Stomach (tissue), 9 donors: ENCODE data around the gene OSMR. TPM values are rescaled to one million over a fixed set of nuclear protein-coding genes. Genes with fewer than 3 reads are reported as not detected.

Source experiments
- DNase-seq, 2 donors: peaks; one replicate each; pipeline versions ENCODE4 v3.0.0 to v3.0.0-alpha.2; 2013 to 2019
- H3K27ac ChIP-seq, 5 donors: fragments of 200-600 bp in 4 of 5; sonication (generic) in 4 of 5; one replicate each; pipeline ENCODE4 v1.5.1; 2013 to 2019; ENCODE audit warnings: mild to moderate bottlenecking in 1 of 5, moderate library complexity in 1 of 5
- H3K27me3 ChIP-seq, 3 donors: fragments of 200-600 bp; sonication (generic); one replicate each; pipeline ENCODE4 v1.5.1; 2017 to 2019; ENCODE audit warnings: mixed run types in 1 of 3
- H3K36me3 ChIP-seq, 4 donors: fragments of 200-600 bp; sonication (generic); 1 replicate in 3 of 4; 2 replicates in 1 of 4; pipeline ENCODE4 v1.5.1; 2016 to 2019
- H3K4me1 ChIP-seq, 4 donors: fragments of 200-600 bp; sonication (generic); one replicate each; pipeline ENCODE4 v1.5.1; 2016 to 2019
- H3K4me3 ChIP-seq, 4 donors: fragments of 200-600 bp; sonication (generic) in 3 of 4; one replicate each; pipeline ENCODE4 v1.5.1; 2016 to 2019; ENCODE audit warnings: mild to moderate bottlenecking in 1 of 4
- H3K9me3 ChIP-seq, 4 donors: fragments of 200-600 bp; sonication (generic); one replicate each; pipeline ENCODE4 v1.5.1; 2016 to 2019
- CTCF ChIP-seq, 7 experiments: fragments of 450-650 bp in 4 of 7; fragments of 200-600 bp in 3 of 7; sonication (generic) in 3 of 7; IDR thresholded peaks; one replicate each; pipeline ENCODE4 v1.5.1; 2016 to 2019; ENCODE audit warnings: antibody characterized with exemption in 7 of 7, control low read depth in 2 of 7, mild to moderate bottlenecking in 1 of 7
- EP300 ChIP-seq: sonication (generic); formaldehyde crosslinking; IDR thresholded peaks from one replicate; pipeline ENCODE4 v1.6.1; 2017; ENCODE audit warnings: antibody characterized with exemption
- POLR2A ChIP-seq, 4 donors: fragments of 450-650 bp; IDR thresholded peaks; one replicate each; pipeline ENCODE4 v1.6.1; 2016; ENCODE audit warnings: antibody characterized with exemption in 4 of 4, control low read depth in 2 of 4, mild to moderate bottlenecking in 1 of 4, moderate library complexity in 1 of 4
- POLR2AphosphoS5 ChIP-seq, 3 donors: sonication (generic); formaldehyde crosslinking; IDR thresholded peaks; one replicate each; pipeline ENCODE4 v1.6.1; 2016; ENCODE audit warnings: antibody characterized with exemption in 3 of 3
- WGBS, 5 donors: extraction: QIAGEN DNeasy Blood & Tissue Kit in 3 of 5; methylation state at CpG; one replicate each; pipeline versions ENCODE4 v1.1.5 to v1.1.7; 2013 to 2018; 5-methylcytosine and 5-hydroxymethylcytosine counted together
- intact Hi-C: fragments of 100-400 bp; cut with DNase I; formaldehyde crosslinking; loops from one replicate; pipeline ENCODE4 v1.15.1; 2023; ENCODE audit warnings: low total_unique reads
- polyA plus RNA-seq, 3 donors: library from polyadenylated mRNA; stranded (reverse); fragments of 200-250 nt; gene quantifications; one replicate each; pipeline ENCODE4 v1.2.3, GENCODE V29; 2013
- total RNA-seq, 5 donors: library from RNA; depleted of rRNA; stranded (reverse); fragments of >200 nt; gene quantifications; one replicate each; pipeline versions ENCODE4 v1.1.0 to v1.2.3, GENCODE V29; 2014 to 2016
- donor health status: healthy with polysubstance abuse.
- donor health status: Bipolar disorder and iron deficiency.
- donor health status: healthy.

The OSMR gene
- total and polyA plus RNA-seq, 8 donors = 2.7 to 50.3 (median 11.9) TPM

GRCh38 chr5:38799556-38800377, 46.0 kb upstream of the OSMR start:
- no peaks in the 10 kb centered on the region for H3K36me3 ChIP-seq
- H3K4me1 ChIP-seq = no peaks in the 10 kb centered on the region
- no peak for TF ChIP-seq EP300
- no peak for TF ChIP-seq POLR2AphosphoS5 (IDR thresholded peaks at IDR 0.05)
- H3K4me3 ChIP-seq = no peak overlapping the region
- H3K27me3 ChIP-seq = no peaks in the 10 kb centered on the region
- 72 to 78% (median 75%) methylated on average over 13 of the region's 13 CpGs for WGBS, 5 donors
- H3K9me3 ChIP-seq = no peaks in the 10 kb centered on the region
- intact Hi-C loops = loop anchor here (10.0 kb wide), 1 partner anchor 355 kb away; no protein-coding TSS in a partner anchor
- DNase-seq = no peak
- H3K27ac ChIP-seq = peak overlapping the region in 1 of 5 donors; percentile 4

DNA sequence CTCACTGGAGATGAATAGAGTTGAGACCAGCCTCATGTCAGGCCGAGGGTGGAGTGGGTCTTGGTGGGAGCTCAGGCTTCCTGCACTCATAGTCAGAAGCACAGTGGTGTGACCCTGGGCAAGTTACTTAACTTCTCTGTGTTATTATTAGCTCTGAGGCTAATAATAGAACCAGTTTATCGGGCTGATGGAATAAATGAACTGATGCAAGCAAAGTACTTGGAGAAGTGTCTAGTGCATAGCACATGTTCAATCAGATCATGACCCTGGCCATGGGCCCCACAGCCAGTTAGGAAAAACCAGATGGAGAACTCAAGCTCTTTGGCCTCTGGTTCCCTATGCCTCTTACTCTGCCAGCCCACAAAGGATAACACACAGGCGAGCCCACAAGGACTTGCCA, 45.3 kb upstream of the OSMR start:
- WGBS, 5 donors = 54 to 68% (median 62%) methylated on average over 3 of the region's 3 CpGs
- no peaks in the 10 kb centered on the region for H3K27me3 ChIP-seq
- no peak for DNase-seq
- H3K4me1 ChIP-seq = no peaks in the 10 kb centered on the region
- intact Hi-C loops = loop anchor here (10.0 kb wide), 1 partner anchor 356 kb away; no protein-coding TSS in a partner anchor
- H3K36me3 ChIP-seq = no peaks in the 10 kb centered on the region
- H3K27ac ChIP-seq = peak overlapping the region in 1 of 5 donors; percentile 4
- H3K9me3 ChIP-seq = no peaks in the 10 kb centered on the region
- H3K4me3 ChIP-seq = no peak overlapping the region
- TF ChIP-seq EP300 = no peak
- no peak for TF ChIP-seq POLR2AphosphoS5 (IDR thresholded peaks at IDR 0.05)
- TF ChIP-seq POLR2A (IDR thresholded peaks at IDR 0.05) = no peak
- TF ChIP-seq CTCF (IDR thresholded peaks at IDR 0.05) = no peak

- H3K27ac ChIP-seq = no peak overlapping the region
- intact Hi-C loops = loop anchor here (10.0 kb wide), 1 partner anchor 357 kb away; no protein-coding TSS in a partner anchor
- H3K27me3 ChIP-seq = peaks cover 0 to 4% (median 0%) of the 10 kb centered on the region in 3 donors
- H3K4me3 ChIP-seq = no peak overlapping the region
- H3K9me3 ChIP-seq = no peaks in the 10 kb centered on the region
- WGBS, 5 donors = 86 to 97% (median 96%) methylated on average over 4 of the region's 4 CpGs
- H3K4me1 ChIP-seq = peaks cover 0 to 7% (median 0%) of the 10 kb centered on the region in 4 donors
- TF ChIP-seq EP300 (no peak), POLR2AphosphoS5 (IDR thresholded peaks at IDR 0.05) (no peak), CTCF (IDR thresholded peaks at IDR 0.05) (no peak), POLR2A (IDR thresholded peaks at IDR 0.05) (no peak)
- no peaks in the 10 kb centered on the region for H3K36me3 ChIP-seq
- DNase-seq = no peak
Measured at GRCh38 chr5:38802125-38802524, 43.7 kb upstream of the OSMR start.

GRCh38 chr5:38803246-38803645, 42.6 kb upstream of the OSMR start:
- no peak overlapping the region for H3K27ac ChIP-seq

DNA sequence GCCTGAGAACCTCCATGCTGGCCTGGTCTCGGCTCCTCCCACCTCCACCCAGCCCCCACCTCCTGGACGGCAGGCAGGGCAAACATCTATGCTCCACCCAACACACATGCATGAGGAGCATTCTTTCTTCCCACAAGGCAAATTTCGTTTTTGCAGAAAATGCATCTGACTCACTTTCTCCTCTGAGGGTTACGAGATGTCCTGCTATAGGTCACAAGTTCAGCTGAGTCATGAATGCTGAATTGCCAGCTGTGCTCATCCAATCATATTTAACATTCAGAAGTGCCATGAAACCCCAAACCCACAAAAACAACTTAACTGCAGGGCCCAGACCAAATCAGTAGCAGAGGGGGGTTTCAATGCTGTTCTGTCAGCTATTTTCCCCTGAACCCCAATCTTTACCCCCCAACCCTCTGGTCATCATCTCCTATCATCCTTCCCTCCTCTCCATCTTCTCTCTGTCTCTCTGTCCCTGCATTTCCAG, 39.0 kb upstream of the OSMR start:
- peaks cover 0 to 28% (median 12%) of the 10 kb centered on the region in 4 donors for H3K4me1 ChIP-seq
- intact Hi-C loops = loop anchor here (10.0 kb wide), 1 partner anchor 362 kb away; no protein-coding TSS in a partner anchor
- TF ChIP-seq CTCF (IDR thresholded peaks at IDR 0.05) = no peak
- no peak for TF ChIP-seq EP300
- TF ChIP-seq POLR2AphosphoS5 (IDR thresholded peaks at IDR 0.05) = no peak
- TF ChIP-seq POLR2A (IDR thresholded peaks at IDR 0.05) = no peak
- WGBS, 5 donors = 33 to 52% (median 37%) methylated on average over 4 of the region's 4 CpGs
- DNase-seq = peak in 1 of 2 donors; percentile 11
- H3K27me3 ChIP-seq = peaks cover 0 to 4% (median 0%) of the 10 kb centered on the region in 3 donors
- H3K4me3 ChIP-seq = no peak overlapping the region
- H3K9me3 ChIP-seq = no peaks in the 10 kb centered on the region
- H3K27ac ChIP-seq = peak overlapping the region in 1 of 5 donors; percentile 27
- H3K36me3 ChIP-seq = no peaks in the 10 kb centered on the region

More at GRCh38 chr5:38803246-38803645, 42.6 kb upstream of the OSMR start:
- intact Hi-C loops = loop anchor here (10.0 kb wide), 1 partner anchor 358 kb away; no protein-coding TSS in a partner anchor
- H3K4me3 ChIP-seq = no peak overlapping the region
- DNase-seq = no peak
- TF ChIP-seq POLR2A (IDR thresholded peaks at IDR 0.05) = no peak
- peaks cover 0 to 4% (median 0%) of the 10 kb centered on the region in 3 donors for H3K27me3 ChIP-seq
- H3K9me3 ChIP-seq = no peaks in the 10 kb centered on the region
- no peaks in the 10 kb centered on the region for H3K36me3 ChIP-seq
- peaks cover 0 to 14% (median 0%) of the 10 kb centered on the region in 4 donors for H3K4me1 ChIP-seq
- 77 to 91% (median 82%) methylated on average over 6 of the region's 6 CpGs for WGBS, 5 donors
